Vagina (tissue), 2 donors: Measurements from ENCODE around the gene SYTL3. TPM values are rescaled to one million over a fixed set of nuclear protein-coding genes. Genes with fewer than 3 reads are reported as not detected.

Experiments used
- DNase-seq, 2 donors: peaks; one replicate each; pipeline ENCODE4 v3.0.0-alpha.2; 2017; ENCODE audit errors: extremely low spot score in 2 of 2
- H3K27ac ChIP-seq: fragments of 200-600 bp; sonication (generic); one replicate; pipeline ENCODE4 v1.5.1; 2019
- H3K27me3 ChIP-seq: fragments of 200-600 bp; sonication (generic); one replicate; pipeline ENCODE4 v1.5.1; 2019
- H3K36me3 ChIP-seq, 2 donors: fragments of 200-600 bp; sonication (generic); one replicate each; pipeline ENCODE4 v1.5.1; 2017 to 2019
- H3K4me1 ChIP-seq: fragments of 200-600 bp; sonication (generic); one replicate; pipeline ENCODE4 v1.5.1; 2019
- H3K4me3 ChIP-seq, 2 donors: fragments of 200-600 bp; sonication (generic); 1 replicate in 1 of 2; 2 replicates in 1 of 2; pipeline ENCODE4 v1.5.1; 2016 to 2019
- H3K9me3 ChIP-seq: fragments of 200-600 bp; sonication (generic); one replicate; pipeline ENCODE4 v1.5.1; 2019
- CTCF ChIP-seq, 3 experiments: fragments of 450-650 bp in 2 of 3; fragments of 200-600 bp in 1 of 3; sonication (generic) in 1 of 3; IDR thresholded peaks; one replicate each; pipeline ENCODE4 v1.5.1; 2017 to 2019; ENCODE audit warnings: antibody characterized with exemption in 3 of 3, mild to moderate bottlenecking in 2 of 3, moderate library complexity in 2 of 3
- POLR2A ChIP-seq, 2 donors: fragments of 450-650 bp; IDR thresholded peaks; one replicate each; pipeline ENCODE4 v1.6.1; 2017; ENCODE audit warnings: antibody characterized with exemption in 2 of 2, mild to moderate bottlenecking in 2 of 2, moderate library complexity in 2 of 2
- POLR2AphosphoS5 ChIP-seq, 2 donors: sonication (generic); formaldehyde crosslinking; IDR thresholded peaks; one replicate each; pipeline ENCODE4 v1.9.0; 2017; ENCODE audit warnings: antibody characterized with exemption in 2 of 2, mild to moderate bottlenecking in 2 of 2, low read depth in 1 of 2; ENCODE audit not compliant: insufficient read depth in 1 of 2
- intact Hi-C: fragments of 100-400 bp; cut with DNase I; formaldehyde crosslinking; loops from one replicate; pipeline ENCODE4 v1.15.1; 2023
- total RNA-seq: library from RNA; depleted of rRNA; stranded (reverse); fragments of >200 nt; gene quantifications from one replicate; pipeline ENCODE4 v1.2.3, GENCODE V29; 2016

SYTL3 gene
- total RNA-seq, 1 donor from 2014 or later = 10.8 TPM

DNA sequence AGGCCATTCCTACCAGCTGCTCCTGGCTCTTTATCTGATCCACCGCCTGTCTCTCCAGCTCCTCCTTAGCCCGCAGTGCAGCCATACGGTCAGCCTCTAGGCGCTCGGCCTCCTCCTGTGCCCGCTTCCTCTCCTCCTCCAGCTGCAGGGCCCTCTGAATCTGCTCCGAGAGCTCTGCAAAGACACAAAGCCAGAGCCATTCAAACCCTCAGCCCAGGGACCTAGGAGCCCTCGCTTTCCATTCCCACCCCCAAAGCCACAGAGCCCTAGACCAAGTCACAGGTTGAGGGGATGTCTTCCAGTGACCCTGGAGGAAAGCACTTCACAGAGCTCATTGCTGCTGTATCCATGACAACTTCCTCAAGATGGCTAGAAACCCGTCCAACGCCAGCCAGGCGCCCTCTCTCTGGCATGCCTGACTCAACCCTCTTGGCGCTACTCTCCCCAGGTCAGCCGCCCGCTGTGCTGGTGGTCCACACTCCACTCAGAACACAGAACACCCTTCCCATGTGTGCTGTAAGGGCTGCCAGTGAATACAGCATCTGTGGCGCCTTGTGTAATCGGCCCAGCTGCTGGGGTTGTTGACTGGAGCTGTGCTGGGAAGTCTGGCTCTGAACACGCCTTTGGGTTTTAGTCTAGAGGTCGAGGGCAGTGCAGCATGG, 120.0 kb downstream of the SYTL3 start:
- TF ChIP-seq POLR2A (IDR thresholded peaks at IDR 0.05) (no peak), POLR2AphosphoS5 (IDR thresholded peaks at IDR 0.05; ENCODE audit: insufficient read depth in 1 of 2, low read depth in 1 of 2) (no peak), CTCF (IDR thresholded peaks at IDR 0.05) (no peak)
- no peak overlapping the region for H3K27ac ChIP-seq
- intact Hi-C loops = no loop called here
- peaks cover 0 to 72% of the 10 kb centered on the region in 2 donors for H3K36me3 ChIP-seq
- H3K4me1 ChIP-seq = peaks cover 27% of the 10 kb centered on the region
- no peaks in the 10 kb centered on the region for H3K27me3 ChIP-seq
- DNase-seq = no peak
- no peak overlapping the region for H3K4me3 ChIP-seq
- H3K9me3 ChIP-seq = no peaks in the 10 kb centered on the region

DNA sequence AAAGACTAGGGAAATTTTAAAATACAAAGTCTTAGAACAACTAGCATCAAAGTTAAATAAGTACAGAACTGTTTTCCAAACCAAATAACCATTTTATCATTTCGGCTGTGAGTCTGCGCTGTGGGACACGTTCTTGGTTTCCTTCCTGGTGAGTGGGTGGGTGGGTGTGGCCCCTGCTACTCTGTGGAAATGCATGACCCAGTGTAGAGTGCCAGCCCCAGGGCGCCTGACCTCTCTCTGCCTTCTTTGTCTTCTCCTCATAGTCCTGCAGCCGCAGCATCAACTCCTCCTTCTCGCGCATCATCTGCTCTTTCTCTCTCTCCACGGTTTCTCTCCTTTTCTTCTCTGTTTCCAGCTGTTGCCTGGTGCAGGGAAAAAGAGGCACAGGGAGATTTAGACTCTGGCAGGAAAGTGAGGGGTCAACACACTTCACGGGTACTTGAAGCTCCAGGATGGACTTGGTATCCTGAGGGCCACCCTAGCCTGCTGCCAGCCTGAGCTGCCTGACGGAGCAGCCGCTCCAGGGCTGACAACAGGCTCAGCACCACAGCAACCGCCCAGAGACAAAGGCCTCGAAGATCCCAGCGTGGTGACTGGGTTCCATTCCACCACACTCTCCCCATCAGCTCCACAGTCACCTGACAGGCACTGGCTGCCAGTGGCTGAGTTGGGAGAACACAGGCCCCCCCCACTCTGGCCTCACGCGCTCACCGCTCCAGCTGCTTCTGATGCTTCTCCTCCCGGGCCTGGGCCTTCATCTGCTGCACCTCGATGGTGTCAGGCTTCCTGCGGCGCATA, 120.9 kb downstream of the SYTL3 start:
- no peak overlapping the region for H3K4me3 ChIP-seq
- no peak overlapping the region for H3K27ac ChIP-seq
- intact Hi-C loops = no loop called here
- H3K36me3 ChIP-seq = peaks cover 0 to 68% of the 10 kb centered on the region in 2 donors
- DNase-seq = no peak
- TF ChIP-seq POLR2AphosphoS5 (IDR thresholded peaks at IDR 0.05; ENCODE audit: insufficient read depth in 1 of 2, low read depth in 1 of 2) (no peak), POLR2A (IDR thresholded peaks at IDR 0.05) (no peak), CTCF (IDR thresholded peaks at IDR 0.05) (no peak)
- H3K9me3 ChIP-seq = no peaks in the 10 kb centered on the region
- peaks cover 27% of the 10 kb centered on the region for H3K4me1 ChIP-seq
- H3K27me3 ChIP-seq = no peaks in the 10 kb centered on the region

- H3K27me3 ChIP-seq = no peaks in the 10 kb centered on the region
- DNase-seq = no peak
- intact Hi-C loops = no loop called here
- H3K4me3 ChIP-seq = no peak overlapping the region
- no peaks in the 10 kb centered on the region for H3K9me3 ChIP-seq
- peaks cover 0 to 66% of the 10 kb centered on the region in 2 donors for H3K36me3 ChIP-seq
- peaks cover 27% of the 10 kb centered on the region for H3K4me1 ChIP-seq
- peak overlapping the region; percentile 48 for H3K27ac ChIP-seq
- no peak for TF ChIP-seq CTCF (IDR thresholded peaks at IDR 0.05)
- no peak for TF ChIP-seq POLR2AphosphoS5 (IDR thresholded peaks at IDR 0.05; ENCODE audit: insufficient read depth in 1 of 2, low read depth in 1 of 2)
- no peak for TF ChIP-seq POLR2A (IDR thresholded peaks at IDR 0.05)
Measured at GRCh38 chr6:158771399-158772152, 121.7 kb downstream of the SYTL3 start.

GRCh38 chr6:158772172-158772571, 122.3 kb downstream of the SYTL3 start:
- Histone ChIP-seq H3K27ac (peak overlapping the region; percentile 48), H3K9me3 (no peaks in the 10 kb centered on the region), H3K4me1 (peaks cover 27% of the 10 kb centered on the region), H3K36me3 (peaks cover 0 to 61% of the 10 kb centered on the region in 2 donors), H3K4me3 (no peak overlapping the region), H3K27me3 (no peaks in the 10 kb centered on the region)
- DNase-seq = no peak
- no peak for TF ChIP-seq POLR2A (IDR thresholded peaks at IDR 0.05)
- no peak for TF ChIP-seq POLR2AphosphoS5 (IDR thresholded peaks at IDR 0.05; ENCODE audit: insufficient read depth in 1 of 2, low read depth in 1 of 2)
- TF ChIP-seq CTCF (IDR thresholded peaks at IDR 0.05) = no peak
- intact Hi-C loops = no loop called here
